Activated CD8-positive, alpha-beta memory T cell treated with anti-CD3 and anti-CD28 coated beads for 1 hour (primary cell): ENCODE results near the gene ELK3.

Experiments used
- DNase-seq, 2 donors: peaks; one replicate each; pipeline ENCODE4 v3.0.0-alpha.2; 2020; ENCODE audit warnings: low read depth in 1 of 2; ENCODE audit errors: extremely low read depth in 1 of 2

Gene ELK3

DNA sequence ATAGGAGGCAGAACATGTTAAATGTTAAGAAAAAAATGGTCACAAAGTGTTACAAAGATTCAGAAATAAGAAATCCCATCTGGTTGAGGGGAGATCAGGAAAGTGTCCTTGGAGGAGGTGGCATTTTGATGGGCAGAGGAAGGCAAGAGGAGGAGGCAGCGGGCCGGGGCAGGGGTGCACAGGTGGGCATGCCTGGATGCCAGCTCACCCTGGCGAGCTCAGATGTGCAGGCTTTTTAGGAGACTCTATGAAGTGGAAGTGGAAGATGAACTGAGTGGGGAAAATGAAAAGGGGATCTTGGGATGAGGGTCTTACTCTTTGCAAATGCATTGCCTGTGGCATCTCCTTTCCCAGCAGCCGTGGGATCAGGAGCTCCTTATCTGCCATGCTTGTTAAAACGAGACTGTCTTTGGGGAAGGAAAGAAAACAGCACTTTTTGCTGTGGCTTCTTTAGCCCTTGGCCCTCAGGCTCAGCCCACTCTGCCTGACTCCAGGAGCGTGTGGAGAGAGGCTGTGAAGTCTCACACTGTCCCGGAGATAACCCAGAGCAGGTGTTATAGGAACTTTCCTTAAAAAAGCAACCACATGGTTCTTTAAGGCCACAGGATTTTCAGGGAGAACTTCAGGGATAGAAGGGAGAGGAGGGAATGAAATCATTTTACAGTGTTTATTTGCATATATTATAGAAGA is 62.6 kb downstream of the ELK3 start:
- no peak for DNase-seq

DNA sequence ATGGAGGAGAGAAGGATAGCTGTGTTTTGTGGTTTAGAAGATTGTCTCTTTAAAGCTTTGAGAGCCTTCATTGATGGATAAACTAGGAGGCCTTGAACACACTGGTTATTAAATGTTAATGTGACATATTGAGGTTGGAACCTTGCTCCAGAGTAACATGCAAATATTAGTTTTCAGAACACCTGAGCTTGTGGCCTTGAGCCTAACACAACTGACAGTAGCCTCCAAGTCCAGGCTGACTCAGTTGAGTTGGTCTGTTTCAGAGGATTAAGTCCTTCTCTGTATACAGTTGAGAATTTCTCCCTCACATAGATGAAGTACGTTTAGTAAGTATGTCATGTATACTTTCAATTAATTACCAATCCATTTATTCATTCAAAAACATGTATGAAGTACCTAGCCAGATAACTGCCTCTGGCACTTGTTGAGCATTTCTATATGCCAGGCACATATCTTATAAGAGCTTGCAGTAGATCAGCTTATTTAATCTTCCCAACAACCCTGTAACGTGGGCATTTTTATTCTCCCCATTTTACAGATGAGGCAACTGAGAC is 63.5 kb downstream of the ELK3 start:
- no peak for DNase-seq

DNA sequence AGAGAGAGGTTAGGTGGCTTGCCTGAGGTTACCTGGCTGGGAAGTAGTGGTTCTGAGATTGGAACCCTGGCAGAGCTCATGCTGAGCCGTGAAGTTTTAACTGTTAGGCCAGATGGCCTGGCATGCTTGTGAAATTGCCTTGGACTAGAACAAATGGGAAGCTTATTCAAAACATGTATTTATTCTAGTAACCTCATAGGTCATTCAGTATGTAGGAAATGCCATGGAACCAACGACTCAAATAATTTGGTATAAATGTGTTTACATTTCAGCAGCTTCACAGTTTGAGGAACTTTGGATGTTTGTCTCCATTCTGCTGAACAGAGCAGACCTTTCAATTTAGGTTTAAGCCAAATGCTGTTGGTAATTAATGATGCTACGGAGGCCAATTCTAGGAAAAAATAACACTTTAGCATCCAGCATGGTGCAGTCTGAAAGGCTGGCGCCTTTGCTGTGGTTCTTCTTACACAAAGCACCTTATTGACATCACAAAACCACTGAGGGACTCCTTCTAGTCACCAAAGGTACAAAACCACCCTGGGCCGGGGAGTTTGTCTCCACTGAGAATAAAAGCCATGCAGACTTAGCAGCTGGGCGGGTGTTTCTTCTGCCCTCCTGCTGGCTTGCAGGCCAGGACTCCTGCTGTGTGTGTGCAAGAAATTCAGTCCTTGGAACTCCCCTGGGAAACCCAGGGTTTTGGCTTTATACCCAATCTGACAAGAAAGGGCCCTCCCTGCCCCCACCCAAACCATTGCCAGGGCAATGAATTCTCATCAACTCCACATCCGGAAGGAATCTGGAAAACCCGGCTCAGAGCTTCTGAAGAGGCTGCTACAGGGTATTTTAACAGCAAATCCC is 64.2 kb downstream of the ELK3 start:
- DNase-seq: no peak

DNA sequence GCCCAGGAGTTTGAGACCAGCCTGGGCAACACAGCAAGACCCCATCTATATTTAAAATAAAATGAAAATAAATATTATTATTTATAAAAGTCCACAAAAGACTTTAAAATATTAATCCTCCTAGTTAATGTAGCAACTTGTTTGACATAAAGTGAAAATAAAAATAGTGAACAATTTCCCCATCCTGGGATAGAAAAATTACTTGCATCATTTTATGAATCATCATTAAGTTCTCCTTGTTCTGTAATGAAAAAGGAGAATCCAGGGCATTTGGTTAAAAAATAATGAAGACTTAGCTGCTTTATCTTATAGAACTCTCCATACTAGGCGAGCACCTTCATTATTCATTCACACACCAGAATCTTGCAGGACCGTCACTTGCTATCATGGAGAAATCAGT is 66.1 kb downstream of the ELK3 start:
- DNase-seq: no peak

DNA sequence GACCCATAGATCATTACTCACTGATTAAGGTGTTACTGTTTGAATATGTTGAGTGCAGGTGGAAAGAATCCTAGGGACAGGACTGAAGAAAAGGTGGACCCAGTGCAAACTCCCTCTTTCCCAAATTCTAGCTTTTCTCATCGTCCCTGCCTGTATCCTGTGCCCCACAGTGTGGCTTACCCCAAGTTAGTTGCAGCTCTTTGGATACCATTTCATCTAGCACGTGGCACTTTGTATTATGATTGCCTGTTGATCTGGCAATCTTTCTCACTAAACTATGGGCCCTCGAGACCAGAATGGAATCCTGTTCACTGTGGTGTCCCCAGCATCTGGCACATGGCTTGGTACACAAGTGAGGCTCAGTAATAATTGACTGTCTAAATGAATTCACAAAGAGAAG is 66.5 kb downstream of the ELK3 start:
- DNase-seq: no peak

DNA sequence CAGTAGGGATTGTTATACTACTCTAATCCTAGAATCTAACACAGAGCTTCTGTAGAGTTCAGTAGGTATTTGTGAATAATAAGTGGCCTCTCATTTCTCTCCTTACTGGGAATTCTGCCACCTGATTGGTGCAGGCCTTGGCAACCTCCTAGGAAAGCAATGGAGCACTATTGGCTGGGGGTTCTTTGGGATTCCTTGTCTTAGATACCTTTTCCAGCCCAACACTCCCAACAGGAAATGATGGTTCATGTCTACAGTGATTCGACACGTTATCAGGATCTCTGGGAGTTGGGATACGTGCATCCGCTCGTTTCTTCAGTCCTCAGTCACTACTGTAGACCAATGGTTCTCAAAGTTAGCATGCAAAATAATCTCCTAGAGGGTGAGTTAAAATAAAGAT is 67.4 kb downstream of the ELK3 start:
- no peak for DNase-seq

DNA sequence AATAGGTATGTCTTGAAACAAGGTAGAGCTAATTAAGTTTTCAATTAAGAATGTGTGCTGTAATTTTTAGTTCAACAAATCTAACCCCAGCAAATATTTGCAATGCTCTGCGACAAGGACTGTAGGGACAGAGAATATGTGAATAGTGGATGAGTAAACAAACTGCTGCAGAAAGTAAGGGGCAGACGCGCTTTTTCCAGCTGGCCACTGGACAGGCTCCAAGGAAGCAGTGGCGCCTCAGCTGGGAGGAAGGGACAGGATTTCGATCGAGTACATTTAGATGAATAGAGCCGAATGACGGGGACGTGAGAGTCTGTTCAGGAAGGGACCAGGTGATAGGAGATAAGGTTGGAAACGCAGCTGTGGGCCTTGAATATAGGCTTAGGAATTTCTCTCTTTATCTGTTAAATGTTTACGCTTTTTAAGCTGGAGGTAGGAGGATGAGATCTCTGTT is 69.3 kb downstream of the ELK3 start:
- no peak for DNase-seq

DNA sequence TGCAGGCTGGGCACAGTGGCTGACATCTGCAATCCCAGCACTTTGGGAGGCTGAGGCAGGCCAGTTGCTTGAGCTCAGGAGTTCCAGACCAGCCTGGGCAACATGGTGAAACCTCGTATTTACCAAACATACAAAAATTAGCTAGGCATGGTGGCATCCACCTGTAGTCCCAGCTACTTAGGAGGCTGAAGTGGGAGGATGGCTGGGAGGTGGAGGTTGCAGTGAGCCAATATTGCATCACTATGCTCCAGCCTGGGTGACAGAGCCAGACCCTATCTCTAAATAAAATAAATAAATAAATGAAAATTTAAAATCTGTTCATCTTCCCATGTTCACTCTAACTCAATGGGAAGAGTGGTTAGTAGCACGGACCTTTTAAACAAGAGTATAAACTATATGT is 71.2 kb downstream of the ELK3 start:
- DNase-seq: no peak

DNA sequence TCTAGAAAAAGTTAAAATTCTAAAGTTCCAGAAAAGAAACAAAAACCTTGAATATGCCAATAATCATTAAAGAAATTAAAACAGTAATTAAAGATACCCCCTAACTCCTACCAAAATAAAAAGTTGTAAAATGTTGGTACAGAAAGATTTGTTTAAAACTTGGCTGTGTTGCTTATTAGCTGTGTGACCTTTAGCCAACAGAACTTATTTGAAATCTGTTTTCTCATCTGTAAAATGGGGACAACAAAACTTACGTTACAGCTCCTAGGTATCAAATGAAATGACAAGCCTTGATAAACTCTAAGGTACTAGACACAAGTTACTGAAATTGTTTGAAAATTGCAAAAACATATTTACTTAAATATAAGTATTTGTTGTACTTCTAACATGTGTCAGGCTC is 71.7 kb downstream of the ELK3 start:
- no peak for DNase-seq

DNA sequence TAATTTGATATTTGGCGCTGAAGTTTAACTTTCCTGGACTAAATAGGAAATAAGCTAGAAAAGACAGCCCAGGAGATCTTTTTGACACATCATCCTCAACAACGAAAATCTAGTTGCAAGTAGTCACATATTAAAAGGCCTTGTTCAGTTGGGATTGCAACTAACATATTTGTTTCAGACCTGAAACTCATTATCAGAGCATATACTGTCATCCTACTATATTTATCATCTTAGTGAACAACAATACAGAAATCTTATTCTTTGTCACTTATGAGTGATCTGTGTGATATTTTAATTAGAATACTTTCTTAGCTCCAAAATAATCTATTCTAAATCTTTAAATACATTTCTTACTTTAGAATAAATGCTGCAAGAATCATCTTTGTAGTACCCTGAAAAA is 72.1 kb downstream of the ELK3 start:
- no peak for DNase-seq

DNA sequence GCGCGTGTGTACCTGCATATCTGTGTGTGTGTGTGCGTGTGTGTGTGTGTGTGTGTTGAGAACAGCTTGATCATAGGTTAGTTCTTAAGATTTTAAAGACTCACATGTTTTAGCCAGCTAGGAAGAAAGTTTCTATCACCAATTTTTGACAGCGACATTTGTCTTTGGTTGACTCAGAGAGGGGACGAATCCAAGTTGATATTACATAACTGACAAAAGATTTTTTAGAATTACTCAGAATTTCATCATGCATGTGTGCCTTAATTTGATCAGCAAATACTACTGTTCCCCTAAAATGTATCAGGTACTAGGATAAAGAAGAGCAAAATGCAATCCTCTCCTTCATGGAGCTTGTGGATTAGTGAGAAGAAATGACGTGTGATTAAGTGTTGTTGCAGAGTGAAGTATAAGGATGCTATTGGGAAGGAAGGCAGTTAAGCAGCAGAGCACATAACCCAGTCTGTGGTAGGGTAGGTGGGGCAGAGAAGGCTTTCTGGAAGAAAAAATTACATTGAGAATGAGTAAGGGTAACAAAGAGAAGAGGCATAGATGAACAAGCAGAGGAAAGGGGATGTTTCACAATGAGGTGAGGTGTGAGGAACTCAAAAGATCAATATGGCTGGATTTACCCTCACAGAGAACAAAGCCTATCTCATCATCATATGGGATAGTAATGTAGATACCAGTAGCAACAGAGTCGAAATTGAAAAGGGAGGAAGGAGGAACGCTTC is 77.5 kb downstream of the ELK3 start:
- DNase-seq: no peak

DNA sequence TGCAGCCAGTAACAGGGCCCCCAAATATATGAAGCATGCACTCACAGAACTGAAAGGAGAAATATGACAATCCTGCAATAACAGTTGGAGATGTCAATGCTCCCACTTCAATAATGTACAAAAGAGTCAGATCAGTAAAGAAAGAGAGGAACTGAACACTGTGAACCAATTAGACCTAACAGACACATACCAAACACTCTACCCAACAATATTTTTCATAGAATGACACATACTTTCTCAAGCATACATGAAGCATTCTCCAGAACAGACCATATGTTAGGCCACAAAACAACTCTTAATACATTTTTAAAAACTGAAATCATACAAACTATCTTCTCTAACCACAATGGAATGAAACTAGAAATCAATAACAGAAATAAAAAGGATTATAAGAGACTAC is 80.2 kb downstream of the ELK3 start:
- DNase-seq: no peak

DNA sequence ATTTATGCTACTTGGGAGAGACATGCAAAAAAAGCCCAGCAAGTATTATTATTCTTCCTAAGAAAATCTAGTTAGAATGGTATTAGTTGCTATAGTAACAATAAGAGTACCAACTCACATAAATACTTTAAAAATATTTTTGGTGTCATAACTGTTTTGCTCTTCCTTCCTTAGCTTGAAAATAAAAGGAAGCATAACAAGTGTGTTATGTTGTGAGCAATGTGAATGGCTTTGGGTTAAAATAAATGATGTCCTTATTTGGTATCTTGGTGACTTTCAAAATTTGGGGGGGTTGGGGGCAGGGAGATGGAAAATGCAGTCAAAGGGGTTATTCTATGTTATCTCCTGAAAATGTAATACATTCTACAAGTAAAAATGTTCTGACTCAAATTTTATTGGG is 91.0 kb downstream of the ELK3 start:
- DNase-seq: no peak

DNA sequence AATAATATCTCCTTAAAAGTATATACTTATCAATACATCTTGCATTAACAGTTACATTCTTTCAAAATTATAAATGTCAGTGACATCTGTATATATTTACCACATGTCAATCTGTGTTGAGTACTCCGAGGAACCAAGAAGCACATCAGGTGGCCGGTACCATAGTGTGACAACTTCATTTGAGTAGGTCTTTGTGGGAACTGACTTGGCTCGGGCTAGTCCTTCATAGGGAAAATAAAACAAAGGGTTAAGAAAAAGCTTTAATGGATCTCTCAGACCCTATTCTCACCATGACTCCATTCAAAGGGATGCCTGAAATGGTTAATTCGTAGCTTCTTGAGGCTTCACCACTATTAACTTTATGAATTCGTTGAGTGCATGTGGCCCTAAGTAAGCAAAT is 94.9 kb downstream of the ELK3 start:
- DNase-seq: no peak

DNA sequence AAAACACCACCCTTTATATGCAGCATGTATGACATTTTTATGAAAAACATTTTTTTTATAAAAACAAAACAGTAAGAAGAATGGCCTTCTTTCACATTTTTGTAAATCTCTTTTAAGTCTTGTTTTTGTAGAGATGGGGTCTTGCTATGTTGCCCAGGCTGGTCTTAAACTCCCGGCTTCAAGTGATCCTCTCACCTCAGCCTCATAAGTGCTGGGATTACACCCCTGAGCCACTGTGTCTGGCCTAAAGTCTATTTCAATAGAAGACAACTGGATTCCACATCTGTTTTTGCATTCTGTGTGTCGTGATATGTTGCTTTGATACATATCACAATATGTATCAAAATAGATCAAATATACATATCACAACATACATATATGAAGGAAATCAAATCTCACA is 98.9 kb downstream of the ELK3 start:
- DNase-seq: no peak

DNA sequence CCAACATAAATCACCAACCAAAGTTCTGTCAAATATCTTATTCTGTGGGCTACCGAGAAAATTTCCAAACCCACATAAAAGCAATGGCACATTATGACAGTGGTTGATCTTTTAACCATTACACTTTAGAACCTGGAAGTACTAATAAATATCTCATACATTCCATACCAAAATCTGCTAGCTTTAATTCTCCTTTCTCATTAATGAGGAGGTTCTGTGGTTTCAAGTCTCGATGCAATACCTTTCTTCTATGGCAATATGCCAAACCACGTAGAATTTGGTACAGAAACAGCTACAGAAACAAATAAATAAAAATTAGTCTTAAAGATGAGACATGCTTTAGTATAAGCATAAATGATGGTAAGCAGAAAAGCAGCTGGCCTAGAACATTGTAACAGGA is 100.7 kb downstream of the ELK3 start:
- no peak for DNase-seq

DNA sequence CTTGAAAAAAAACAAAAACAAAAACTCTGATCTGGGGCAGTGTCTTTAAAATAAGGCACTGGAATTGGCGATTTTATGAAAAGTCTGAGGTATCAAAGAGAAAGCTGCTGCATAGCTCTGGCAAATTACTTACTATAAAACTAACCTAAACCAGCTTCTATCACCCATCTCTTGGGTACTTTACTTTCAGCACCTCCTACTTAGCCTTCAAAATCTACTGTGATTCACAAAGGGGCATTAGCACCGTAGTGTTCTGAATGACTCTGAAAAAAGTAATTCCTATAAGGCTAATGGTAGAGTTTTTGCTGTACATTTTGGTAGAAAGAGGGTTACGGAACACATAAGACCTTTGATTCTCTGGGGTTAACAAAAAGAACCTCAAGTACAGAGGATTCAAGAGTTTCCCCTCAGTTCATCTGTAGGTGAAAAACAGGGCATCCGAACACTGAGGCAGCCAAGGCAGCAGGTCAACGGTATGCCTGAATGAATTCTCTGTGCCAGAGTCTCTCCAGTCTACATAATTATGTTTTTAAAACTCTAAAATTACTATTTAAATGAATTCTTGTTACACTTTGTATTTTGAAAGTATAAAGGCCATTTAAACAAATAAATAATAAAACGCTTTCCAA is 101.5 kb downstream of the ELK3 start:
- no peak for DNase-seq

DNA sequence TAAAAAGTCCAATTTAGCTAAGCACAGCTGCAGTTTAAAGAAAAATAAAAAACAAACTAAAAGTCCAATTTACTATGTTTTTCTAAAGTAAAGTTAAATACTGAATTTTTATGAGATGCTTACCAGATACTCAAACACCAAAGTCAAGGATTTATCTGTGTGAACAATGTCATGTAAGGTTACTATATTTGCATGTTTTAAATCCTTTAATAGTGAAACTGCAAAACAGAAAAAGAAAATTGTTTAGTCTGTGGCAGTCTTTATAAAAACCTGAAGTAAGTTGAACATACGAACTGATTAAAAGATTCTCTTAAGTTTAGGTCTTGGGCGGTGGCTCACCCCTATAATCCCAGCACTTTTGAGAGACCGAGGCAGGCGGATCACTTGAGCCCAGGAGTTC is 103.3 kb downstream of the ELK3 start:
- DNase-seq: no peak

DNA sequence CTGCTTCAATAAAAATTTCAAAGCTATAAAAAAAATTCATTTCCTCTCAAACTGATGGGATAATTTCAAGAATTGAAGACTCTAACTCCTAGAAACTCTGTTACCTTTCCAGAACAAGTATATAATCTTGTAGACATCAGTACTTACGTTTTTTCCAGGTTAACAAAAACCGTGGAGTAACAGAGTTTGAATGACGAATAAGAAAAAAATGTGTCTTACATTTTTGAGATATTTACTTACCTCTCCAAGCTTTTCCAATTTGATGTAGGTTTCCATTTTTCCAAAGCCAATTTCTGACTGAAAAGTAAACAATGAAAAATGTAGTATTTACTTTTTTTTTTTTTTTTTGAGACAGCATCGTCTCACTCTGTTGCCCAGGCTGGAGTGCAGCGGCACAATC is 105.9 kb downstream of the ELK3 start:
- no peak for DNase-seq

DNA sequence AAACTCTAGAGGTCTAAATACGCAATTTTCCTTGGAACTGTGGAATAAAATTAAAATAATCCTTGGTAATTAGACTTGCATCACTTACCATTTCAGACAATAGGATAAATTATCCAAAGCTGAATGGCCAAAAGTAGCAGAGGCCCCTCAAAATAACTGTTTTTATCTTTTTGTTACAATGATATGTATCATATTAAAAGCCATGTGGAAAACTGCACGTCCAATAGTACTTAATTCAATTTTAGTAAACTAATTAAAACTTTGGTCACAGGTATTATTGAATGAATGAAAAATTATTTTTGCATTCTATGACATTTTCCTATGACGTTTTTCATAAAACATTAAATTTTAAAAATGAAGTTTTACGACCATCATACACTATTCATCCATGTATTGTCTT is 107.6 kb downstream of the ELK3 start:
- no peak for DNase-seq

DNA sequence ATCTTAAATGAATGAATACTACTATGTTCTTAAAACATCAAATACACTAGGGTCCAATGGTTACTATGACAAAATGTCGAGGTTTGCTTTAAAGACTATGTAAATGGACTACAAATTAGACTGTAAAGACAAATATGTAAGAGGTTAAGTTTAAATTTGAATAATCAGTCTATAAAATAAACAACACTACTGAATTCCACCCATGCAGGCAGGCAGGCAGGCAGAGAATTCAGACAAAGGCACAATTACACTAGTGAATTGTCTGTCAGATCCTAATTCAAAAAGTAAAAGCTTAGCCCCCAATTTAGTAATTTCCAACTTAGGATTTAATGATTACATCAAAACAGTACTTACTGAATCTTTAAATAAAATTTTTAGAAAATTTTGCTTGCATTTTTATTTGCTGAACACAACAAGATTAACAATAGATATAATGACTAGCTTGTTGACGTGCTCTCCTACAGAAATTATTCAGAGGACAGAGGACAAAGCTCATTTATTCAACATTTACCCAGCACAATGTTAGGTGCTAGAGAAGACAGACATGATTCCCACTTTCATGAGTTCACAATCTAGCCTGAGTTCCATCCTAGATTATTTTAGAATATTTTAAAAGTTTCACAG is 108.6 kb downstream of the ELK3 start:
- no peak for DNase-seq
